GM12865 (cell line): Measurements from ENCODE around the gene EP300.

Source experiments
- DNase-seq: peaks from one replicate; pipeline ENCODE4 v3.0.0; 2010; ENCODE audit warnings: low read depth
- H3K4me3 ChIP-seq: 2 replicates; pipeline ENCODE4 v1.5.1; 2011; ENCODE audit warnings: mild to moderate bottlenecking, low read depth, low read length, control low read depth
- CTCF ChIP-seq: IDR thresholded peaks from 2 replicates; pipeline ENCODE4 v1.5.1; 2011; ENCODE audit warnings: low read length, control low read depth, low read depth, inconsistent platforms; ENCODE audit not compliant: insufficient read depth; ENCODE audit errors: missing control alignments

Gene EP300

DNA sequence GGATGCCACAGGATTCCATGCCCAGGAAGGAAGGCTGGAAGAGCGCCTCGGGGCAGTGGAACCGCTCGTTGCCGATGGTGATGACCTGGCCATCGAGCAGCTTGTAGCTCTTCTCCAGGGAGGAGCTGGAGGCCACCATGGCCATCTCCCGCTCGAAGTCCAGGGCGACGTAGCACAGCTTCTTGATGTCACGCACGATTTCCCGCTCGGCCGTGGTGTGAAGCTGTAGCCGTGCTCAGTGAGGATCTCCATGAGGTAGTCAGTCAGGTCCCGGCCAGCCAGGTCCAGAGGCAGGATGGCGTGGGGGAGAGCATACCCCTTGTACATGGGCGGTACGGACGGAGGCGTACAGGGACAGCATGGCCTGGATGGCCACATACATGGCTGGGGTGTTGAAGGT is 17.9 kb upstream of the EP300 start:
- TF ChIP-seq CTCF: no peak
- no peak overlapping the region for H3K4me3 ChIP-seq
- DNase-seq: no peak

GRCh38 chr22:41074941-41075710 is 17.3 kb upstream of the EP300 start:
- DNase-seq: no peak
- no peak for TF ChIP-seq CTCF
- H3K4me3 ChIP-seq: no peak overlapping the region

GRCh38 chr22:41075946-41076345 is 16.4 kb upstream of the EP300 start:
- no peak for TF ChIP-seq CTCF
- DNase-seq: no peak
- H3K4me3 ChIP-seq: no peak overlapping the region

- DNase-seq: no peak
- no peak overlapping the region for H3K4me3 ChIP-seq
- no peak for TF ChIP-seq CTCF
Measured at GRCh38 chr22:41076857-41077256, 15.5 kb upstream of the EP300 start.

DNA sequence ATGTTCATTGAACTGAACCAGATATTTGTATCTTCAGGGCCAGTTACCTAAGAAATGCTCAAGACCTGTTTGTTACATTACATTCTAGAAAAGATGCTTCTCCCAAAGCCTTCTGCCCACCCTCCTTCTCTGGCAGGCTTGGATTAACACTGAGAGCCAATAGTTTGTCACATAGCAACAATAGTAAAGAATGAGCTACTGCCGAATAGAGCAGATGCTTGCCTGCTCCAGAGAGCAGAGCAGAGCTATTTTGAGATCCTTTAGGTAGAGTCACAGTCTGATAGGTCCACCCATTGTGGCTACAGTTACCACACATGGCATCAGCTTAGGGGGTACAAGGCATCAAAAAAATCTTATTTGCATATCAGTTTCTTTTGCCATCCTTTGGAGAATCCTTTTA is 13.5 kb upstream of the EP300 start:
- H3K4me3 ChIP-seq: no peak overlapping the region
- DNase-seq: no peak
- no peak for TF ChIP-seq CTCF

- H3K4me3 ChIP-seq: no peak overlapping the region
- DNase-seq: no peak
- no peak for TF ChIP-seq CTCF
Measured at GRCh38 chr22:41085842-41086241, 6.5 kb upstream of the EP300 start.
